B cell (primary cell): ENCODE data around the gene ITPR1. TPM values are rescaled to one million over a fixed set of nuclear protein-coding genes. Genes with fewer than 3 reads are reported as not detected.
A peak's percentile ranks its signal among the peaks of the same experiment; 100 is the strongest.

Source experiments
- ATAC-seq: fragments of 200-7000 bp; cut with Tn5 transposase; one replicate; pipeline ENCODE4 v1.10.0; 2021; ENCODE audit warnings: low read depth, mild to moderate bottlenecking, moderate number of reproducible peaks, moderate library complexity
- CTCF ChIA-PET: fragments of 350-600 bp; sonication (Branson Sonifier 250); formaldehyde crosslinking; loops from one replicate; lab custom pipeline; 2021; ENCODE audit warnings: antibody characterized with exemption, inconsistent platforms; lab: Charles Lee
- POLR2A ChIA-PET: fragments of 350-600 bp; sonication (Branson Sonifier 250); formaldehyde crosslinking; loops from one replicate; lab custom pipeline; 2021; ENCODE audit warnings: antibody characterized with exemption; lab: Charles Lee
- DNase-seq: peaks from one replicate; pipeline ENCODE4 v3.0.0; 2013
- H2AFZ ChIP-seq: 2 replicates; pipeline ENCODE4 v1.6.1; 2012; ENCODE audit warnings: mild to moderate bottlenecking, low read depth, low read length; ENCODE audit not compliant: insufficient read depth, poor library complexity, severe bottlenecking
- H3K27ac ChIP-seq, 2 donors: 1 replicate in 1 of 2; 2 replicates in 1 of 2; pipeline ENCODE4 v1.5.1; 2012 to 2013; ENCODE audit warnings: low read length in 2 of 2, mild to moderate bottlenecking in 2 of 2, moderate library complexity in 1 of 2
- H3K27me3 ChIP-seq, 4 experiments: fragments of 200-600 bp in 1 of 4; sonication (generic) in 1 of 4; replicated peaks in 1 of 4; 1 replicate in 2 of 4; 2 replicates in 2 of 4; pipeline versions ENCODE4 v1.6.1 to v1.7.0; 2013 to 2016; ENCODE audit warnings: low read length in 3 of 4, mild to moderate bottlenecking in 2 of 4, mixed read lengths in 1 of 4, moderate library complexity in 1 of 4; ENCODE audit not compliant: insufficient read depth in 4 of 4, control insufficient read depth in 3 of 4; ENCODE audit errors: control extremely low read depth in 1 of 4
- H3K36me3 ChIP-seq, 2 experiments: replicated peaks in 1 of 2; 1 replicate in 1 of 2; 2 replicates in 1 of 2; pipeline versions ENCODE4 v1.6.1 to v1.7.1; 2013; ENCODE audit warnings: low read length in 1 of 2; ENCODE audit not compliant: insufficient read depth in 2 of 2, control insufficient read depth in 1 of 2; ENCODE audit errors: control extremely low read depth in 1 of 2, extremely low read depth in 1 of 2
- H3K4me1 ChIP-seq, 2 donors: fragments of 200-600 bp in 1 of 2; sonication (generic) in 1 of 2; 1 replicate in 1 of 2; 2 replicates in 1 of 2; pipeline versions ENCODE4 v1.5.1 to v1.6.1; 2013 to 2017; ENCODE audit warnings: low read length in 2 of 2; ENCODE audit not compliant: control insufficient read depth in 2 of 2, insufficient read depth in 2 of 2
- H3K4me2 ChIP-seq: replicated peaks from 2 replicates; pipeline ENCODE3; 2012; ENCODE audit warnings: mild to moderate bottlenecking, low read depth, low read length; ENCODE audit not compliant: poor library complexity, severe bottlenecking
- H3K4me3 ChIP-seq, 5 experiments: fragments of 200-600 bp in 1 of 5; sonication (generic) in 1 of 5; 1 replicate in 3 of 5; 2 replicates in 2 of 5; pipeline versions ENCODE4 v1.5.1 to v1.7.0; 2011 to 2016; ENCODE audit warnings: low read length in 4 of 5, mild to moderate bottlenecking in 4 of 5, low read depth in 2 of 5, control low read depth in 1 of 5, moderate library complexity in 1 of 5; ENCODE audit not compliant: insufficient read depth in 1 of 5; ENCODE audit errors: control extremely low read depth in 1 of 5, extremely low read depth in 1 of 5
- H3K79me2 ChIP-seq: fragments of 200-600 bp; sonication (generic); one replicate; pipeline ENCODE4 v1.6.0; 2016; ENCODE audit warnings: low read length; ENCODE audit not compliant: control insufficient read depth, insufficient read depth
- H3K9ac ChIP-seq: fragments of 200-600 bp; sonication (generic); 2 replicates; pipeline ENCODE4 v1.6.1; 2017; ENCODE audit warnings: mild to moderate bottlenecking, low read length, moderate library complexity
- H3K9me3 ChIP-seq, 3 donors: one replicate each; pipeline versions ENCODE4 v1.6.1 to v1.7.1; 2013; ENCODE audit warnings: low read length in 2 of 3; ENCODE audit not compliant: control insufficient read depth in 2 of 3, insufficient read depth in 1 of 3; ENCODE audit errors: control extremely low read depth in 1 of 3
- H4K20me1 ChIP-seq: 2 replicates; pipeline ENCODE4 v1.6.0; 2012; ENCODE audit warnings: mild to moderate bottlenecking, low read length; ENCODE audit not compliant: insufficient read depth, control insufficient read depth, poor library complexity, severe bottlenecking
- H3K27ac Mint-ChIP-seq: one replicate; pipeline ENCODE4 v1.8.0; 2021; ENCODE audit warnings: mixed read lengths
- H3K27me3 Mint-ChIP-seq: one replicate; pipeline ENCODE4 v1.8.0; 2021; ENCODE audit warnings: mixed read lengths
- H3K4me1 Mint-ChIP-seq: one replicate; pipeline ENCODE4 v1.8.0; 2021; ENCODE audit warnings: mixed read lengths
- H3K4me3 Mint-ChIP-seq: one replicate; pipeline ENCODE4 v1.8.0; 2021; ENCODE audit warnings: mixed read lengths
- H3K9me3 Mint-ChIP-seq: one replicate; pipeline ENCODE4 v1.8.0; 2022; ENCODE audit warnings: mixed read lengths; ENCODE audit not compliant: insufficient read depth
- EZH2 ChIP-seq: IDR thresholded peaks from 2 replicates; pipeline ENCODE4 v1.6.1; 2012; ENCODE audit warnings: borderline replicate concordance, low read depth, mild to moderate bottlenecking, moderate library complexity, low read length; ENCODE audit not compliant: insufficient read depth, poor library complexity, severe bottlenecking
- WGBS: methylation state at CpG from one replicate; pipeline ENCODE4 v1.1.5; 2013; ENCODE audit warnings: missing lambda C conversion rate; ENCODE audit not compliant: insufficient coverage; 5-methylcytosine and 5-hydroxymethylcytosine counted together
- intact Hi-C: fragments of 100-400 bp; cut with micrococcal nuclease; formaldehyde crosslinking; loops from one replicate; pipeline ENCODE4 v1.10.0; 2022
- polyA plus RNA-seq: library from polyadenylated mRNA; depleted of rRNA; stranded (reverse); fragments of >200 nt; gene quantifications from 2 replicates; pipeline ENCODE4 v1.2.3, GENCODE V29; 2012
- total RNA-seq, 2 donors: library from RNA; stranded (reverse); fragments of 120-200 nt in 1 of 2; gene quantifications; 1 replicate in 1 of 2; 2 replicates in 1 of 2; pipeline versions ENCODE4 v1.2.3 to v1.2.4, GENCODE V29; 2013 to 2022
- TF ChIP-seq, protein P1 (sequence below): fragments of 200-600 bp; IDR thresholded peaks from one replicate; pipeline ENCODE4 v1.8.0; 2022; ENCODE audit warnings: antibody characterized with exemption, mild to moderate bottlenecking

The ITPR1 gene
- total and polyA plus RNA-seq, 2 donors (not counting 1 experiment from before 2014, with no cell fraction given): 64.0 to 332 TPM

DNA sequence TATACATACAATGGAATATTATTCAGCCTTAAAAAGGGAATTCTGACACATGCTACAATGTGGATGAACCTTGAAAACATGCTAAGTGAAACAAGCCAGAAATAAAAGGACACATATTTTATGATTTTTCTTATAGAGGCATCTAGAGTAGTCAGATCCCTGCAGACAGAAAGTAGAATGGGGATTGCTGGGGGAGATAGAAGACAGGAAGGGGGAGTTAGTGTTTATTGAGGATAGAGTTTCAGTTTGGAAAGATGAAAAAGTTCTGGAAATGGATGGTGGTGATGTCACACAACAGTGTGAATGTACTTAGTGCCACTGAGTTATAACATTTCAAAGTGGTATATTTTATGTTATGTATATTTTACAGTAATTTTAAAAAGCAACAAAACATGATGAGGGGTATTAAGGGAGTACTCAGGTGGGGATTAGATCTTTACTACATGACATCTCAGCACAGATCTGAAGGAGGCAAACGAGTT lies 4.7 kb downstream of the ITPR1 start:
- ChIA-PET CTCF (no interaction called here), POLR2A (no interaction called here)
- H3K9ac ChIP-seq: no peak overlapping the region
- H3K4me3 ChIP-seq: no peak overlapping the region
- Mint-ChIP-seq H3K4me1 (peaks cover 71% of the 10 kb centered on the region), H3K27ac (peak overlapping the region; percentile 71), H3K9me3 (no peaks in the 10 kb centered on the region), H3K4me3 (no peak overlapping the region), H3K27me3 (no peaks in the 10 kb centered on the region)
- no peak for ATAC-seq
- 100% methylated on average over 1 of the region's 1 CpG for WGBS
- H3K36me3 ChIP-seq: peaks cover 5 to 59% of the 10 kb centered on the region in 2 experiments
- H3K9me3 ChIP-seq: no peaks in the 10 kb centered on the region
- DNase-seq: no peak
- H3K79me2 ChIP-seq: peaks cover 90% of the 10 kb centered on the region
- intact Hi-C loops: loop anchor here (10.0 kb wide), 1 partner anchor 143 kb away; no protein-coding TSS in a partner anchor
- peaks cover 47 to 57% of the 10 kb centered on the region in 2 donors for H3K4me1 ChIP-seq
- no peaks in the 10 kb centered on the region for H3K27me3 ChIP-seq
- peak overlapping the region in 1 of 2 donors; percentile 53 for H3K27ac ChIP-seq
- no peak overlapping the region for H2AFZ ChIP-seq
- TF ChIP-seq, protein P1, sequence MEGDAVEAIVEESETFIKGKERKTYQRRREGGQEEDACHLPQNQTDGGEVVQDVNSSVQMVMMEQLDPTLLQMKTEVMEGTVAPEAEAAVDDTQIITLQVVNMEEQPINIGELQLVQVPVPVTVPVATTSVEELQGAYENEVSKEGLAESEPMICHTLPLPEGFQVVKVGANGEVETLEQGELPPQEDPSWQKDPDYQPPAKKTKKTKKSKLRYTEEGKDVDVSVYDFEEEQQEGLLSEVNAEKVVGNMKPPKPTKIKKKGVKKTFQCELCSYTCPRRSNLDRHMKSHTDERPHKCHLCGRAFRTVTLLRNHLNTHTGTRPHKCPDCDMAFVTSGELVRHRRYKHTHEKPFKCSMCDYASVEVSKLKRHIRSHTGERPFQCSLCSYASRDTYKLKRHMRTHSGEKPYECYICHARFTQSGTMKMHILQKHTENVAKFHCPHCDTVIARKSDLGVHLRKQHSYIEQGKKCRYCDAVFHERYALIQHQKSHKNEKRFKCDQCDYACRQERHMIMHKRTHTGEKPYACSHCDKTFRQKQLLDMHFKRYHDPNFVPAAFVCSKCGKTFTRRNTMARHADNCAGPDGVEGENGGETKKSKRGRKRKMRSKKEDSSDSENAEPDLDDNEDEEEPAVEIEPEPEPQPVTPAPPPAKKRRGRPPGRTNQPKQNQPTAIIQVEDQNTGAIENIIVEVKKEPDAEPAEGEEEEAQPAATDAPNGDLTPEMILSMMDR: no peak
- TF ChIP-seq EZH2: no peak
- H3K4me2 ChIP-seq: peak overlapping the region; percentile 96
- peaks cover 12% of the 10 kb centered on the region for H4K20me1 ChIP-seq

DNA sequence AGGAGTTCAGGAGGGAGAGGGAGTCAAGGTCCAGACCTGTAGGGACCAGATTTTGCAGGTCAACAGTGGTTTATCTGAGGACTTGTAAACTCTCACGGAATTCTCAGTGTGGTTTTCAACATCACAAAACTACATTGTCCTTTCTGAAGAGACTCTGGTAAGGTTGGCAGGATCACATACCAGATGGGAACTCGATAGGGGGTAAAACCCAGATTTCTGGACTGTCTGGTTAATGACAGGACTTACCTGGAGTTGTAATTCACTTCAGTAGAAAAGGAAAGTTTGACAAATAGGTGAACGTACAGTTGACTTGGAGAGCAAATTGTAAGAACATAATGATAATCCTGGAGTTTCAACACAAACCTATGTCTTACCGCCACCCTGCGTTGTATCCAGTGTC lies 5.3 kb downstream of the ITPR1 start:
- ATAC-seq: no peak
- Histone ChIP-seq H3K9ac (no peak overlapping the region), H3K4me2 (no peak overlapping the region), H3K9me3 (no peaks in the 10 kb centered on the region), H3K27ac (peak overlapping the region in 1 of 2 donors; percentile 53), H3K27me3 (no peaks in the 10 kb centered on the region), H3K4me1 (peaks cover 53 to 63% of the 10 kb centered on the region in 2 donors), H3K4me3 (no peak overlapping the region), H2AFZ (no peak overlapping the region), H3K79me2 (peaks cover 88% of the 10 kb centered on the region), H3K36me3 (peaks cover 5 to 59% of the 10 kb centered on the region in 2 experiments), H4K20me1 (peaks cover 12% of the 10 kb centered on the region)
- Mint-ChIP-seq H3K27me3 (no peaks in the 10 kb centered on the region), H3K4me3 (no peak overlapping the region), H3K27ac (peak overlapping the region; percentile 71), H3K4me1 (peaks cover 76% of the 10 kb centered on the region), H3K9me3 (no peaks in the 10 kb centered on the region)
- TF ChIP-seq, protein P1: no peak
- TF ChIP-seq EZH2: no peak
- CTCF ChIA-PET: no interaction called here
- DNase-seq: no peak
- intact Hi-C loops: loop anchor here (10.0 kb wide), 1 partner anchor 144 kb away; no protein-coding TSS in a partner anchor
- POLR2A ChIA-PET: no interaction called here
- WGBS: 87% methylated on average over 3 of the region's 5 CpGs
